Renal pelvis (tissue), 12 donors: ENCODE data around the gene OR6T1. TPM values are rescaled to one million over a fixed set of nuclear protein-coding genes. Genes with fewer than 3 reads are reported as not detected.

Experiments
- DNase-seq: peaks from one replicate; pipeline ENCODE4 v3.0.0-alpha.2; 2013
- long read RNA-seq, 16 experiments: transcript quantifications; one replicate each; lab custom pipeline, GENCODE V29; 2026
- polyA plus RNA-seq, 3 donors: library from polyadenylated mRNA; unstranded; fragments of 120-200 nt; gene quantifications; one replicate each; pipeline ENCODE4 v1.2.1, GENCODE V29; 2013; ENCODE audit not compliant: insufficient read length in 3 of 3

OR6T1 gene, protein sequence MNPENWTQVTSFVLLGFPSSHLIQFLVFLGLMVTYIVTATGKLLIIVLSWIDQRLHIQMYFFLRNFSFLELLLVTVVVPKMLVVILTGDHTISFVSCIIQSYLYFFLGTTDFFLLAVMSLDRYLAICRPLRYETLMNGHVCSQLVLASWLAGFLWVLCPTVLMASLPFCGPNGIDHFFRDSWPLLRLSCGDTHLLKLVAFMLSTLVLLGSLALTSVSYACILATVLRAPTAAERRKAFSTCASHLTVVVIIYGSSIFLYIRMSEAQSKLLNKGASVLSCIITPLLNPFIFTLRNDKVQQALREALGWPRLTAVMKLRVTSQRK
- polyA plus RNA-seq = not detected
- long read RNA-seq, donor 1 = 0 reads
- long read RNA-seq, donor 2 = 0 reads
- long read RNA-seq, donor 3 = 0 reads
- long read RNA-seq, donor 4 = 0 reads
- long read RNA-seq, donor 5 = 0 reads
- long read RNA-seq, donor 6 = 0 reads
- long read RNA-seq, donor 7 = 0 reads
- long read RNA-seq, donor 8, partial matches to known transcripts = 0 of 1 reads
- long read RNA-seq, donor 8, other reads (novel, unspliced or antisense) = 0 of 1 reads
- long read RNA-seq, donor 9 = 0 reads
- long read RNA-seq, donor 10 = 0 reads
- long read RNA-seq, donor 11 = 0 reads
- long read RNA-seq, donor 12 = 0 reads
- long read RNA-seq, donor 13 = 0 reads
- long read RNA-seq, donor 14 = 0 reads
- long read RNA-seq, donor 15, partial matches to known transcripts = 0 of 1 reads
- long read RNA-seq, donor 15, other reads (novel, unspliced or antisense) = 0 of 1 reads
- long read RNA-seq, donor 16 = 0 reads

DNA sequence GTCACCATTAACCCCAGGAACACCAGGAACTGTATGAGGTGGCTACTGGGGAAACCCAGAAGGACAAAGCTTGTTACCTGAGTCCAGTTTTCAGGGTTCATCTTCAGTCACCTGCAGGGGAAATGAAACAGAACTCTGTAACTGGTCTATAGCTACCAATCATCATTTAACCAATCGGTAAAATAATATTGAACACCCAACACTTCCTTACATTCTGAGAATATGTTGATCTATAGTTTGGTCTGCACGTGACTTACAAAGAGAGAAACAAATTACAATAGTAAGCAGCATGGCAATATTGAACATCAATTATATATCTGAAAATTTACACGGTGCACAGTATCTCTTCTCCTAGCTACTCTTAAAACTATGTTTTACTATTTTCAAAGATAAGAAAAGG lies at the start of gene OR6T1:
TSS of gene OR6T1 (minus strand) at position 101 of the 400 bp plus-strand sequence. CDS start at position 101, 0 bp downstream.
- DNase-seq = no peak

DNA sequence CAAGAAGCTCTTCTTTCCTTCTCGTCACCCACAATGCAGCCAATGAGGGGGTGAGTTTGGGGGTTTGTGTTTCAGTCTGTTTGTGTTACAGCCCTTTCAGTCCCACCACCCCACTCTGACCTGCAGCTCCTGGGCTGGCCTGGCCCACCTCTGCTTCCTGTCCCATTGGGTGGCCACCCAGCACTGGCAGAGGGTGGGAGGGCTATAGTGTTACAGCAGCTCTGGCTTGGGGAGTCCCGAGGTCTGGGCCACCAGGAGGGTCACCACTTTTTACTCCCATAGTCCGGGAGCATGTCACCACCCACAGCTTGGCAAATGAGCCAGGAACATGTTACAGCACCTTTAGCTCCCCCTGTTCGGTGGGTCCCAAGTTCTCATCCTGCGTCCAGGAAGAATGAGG lies 35.7 kb upstream of the OR6T1 start:
- no peak for DNase-seq

DNA sequence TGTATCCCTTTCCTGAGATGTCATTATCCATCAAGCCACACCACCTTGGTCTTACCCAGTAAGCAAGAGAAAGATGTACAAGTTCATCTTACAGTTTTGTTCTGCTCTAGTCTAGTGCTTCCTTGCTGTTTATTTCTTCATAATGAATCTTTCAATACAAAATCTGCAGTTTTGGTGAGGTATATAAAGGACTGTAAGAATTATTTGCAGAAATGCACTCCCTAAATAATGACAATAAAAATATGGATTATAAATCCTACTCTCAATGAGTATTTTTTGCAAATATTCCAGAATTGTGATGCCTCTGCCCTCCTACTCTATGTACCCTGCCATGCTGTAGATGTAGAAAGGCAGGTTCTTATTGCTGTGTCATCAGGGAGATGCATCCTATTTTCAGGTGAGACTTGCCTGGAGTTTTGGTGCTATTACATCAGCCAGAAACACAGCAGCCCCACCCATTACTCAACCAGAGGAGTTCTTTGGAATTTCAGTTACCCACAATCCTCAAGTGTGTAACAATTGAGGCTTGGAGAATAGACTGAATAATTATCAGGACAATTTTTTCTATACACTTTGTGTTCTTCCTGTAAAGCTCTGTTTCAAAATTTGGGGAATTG lies 34.2 kb upstream of the OR6T1 start, which contains the start of gene OR10S1:
TSS of gene OR10S1 (minus strand) at position 51 of the 617 bp plus-strand sequence. CDS start 117 bp downstream, outside the sequence.
- DNase-seq = no peak

DNA sequence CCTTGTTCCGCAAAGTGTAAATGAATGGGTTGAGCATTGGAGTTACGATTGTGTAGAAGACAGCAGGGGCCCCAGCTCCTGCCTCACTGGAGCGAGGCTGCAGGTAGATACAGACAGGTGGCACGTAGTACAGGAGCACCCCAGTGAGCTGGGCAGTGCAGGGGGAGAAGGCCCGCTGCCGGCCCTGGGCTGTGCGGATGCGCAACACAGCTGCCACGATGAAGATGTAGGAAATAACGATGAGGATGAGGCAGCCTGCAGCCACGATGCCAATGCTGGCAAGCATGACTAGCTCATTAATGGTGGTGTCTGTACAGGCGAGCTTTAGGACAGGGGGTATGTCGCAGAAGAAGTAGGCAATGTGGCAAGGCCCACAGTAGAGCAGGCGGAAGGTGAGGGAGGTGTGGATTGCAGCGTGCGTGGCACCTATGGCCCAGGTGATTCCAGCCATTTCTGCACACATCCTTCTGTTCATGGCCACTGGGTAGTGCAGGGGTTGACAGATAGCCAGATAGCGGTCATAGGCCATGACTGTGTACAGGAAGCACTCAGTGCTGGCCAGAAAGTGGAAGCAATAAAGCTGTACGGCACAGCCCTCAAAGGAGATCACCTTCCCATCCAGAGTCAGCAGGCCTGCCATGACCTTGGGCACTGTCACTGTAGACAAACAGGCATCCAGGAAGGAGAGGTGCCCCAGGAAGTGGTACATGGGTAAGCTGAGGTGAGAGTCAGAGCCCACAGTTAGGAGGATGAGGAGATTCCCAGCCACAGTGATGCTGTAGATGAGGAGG lies 33.3 kb upstream of the OR6T1 start:
- no peak for DNase-seq

DNA sequence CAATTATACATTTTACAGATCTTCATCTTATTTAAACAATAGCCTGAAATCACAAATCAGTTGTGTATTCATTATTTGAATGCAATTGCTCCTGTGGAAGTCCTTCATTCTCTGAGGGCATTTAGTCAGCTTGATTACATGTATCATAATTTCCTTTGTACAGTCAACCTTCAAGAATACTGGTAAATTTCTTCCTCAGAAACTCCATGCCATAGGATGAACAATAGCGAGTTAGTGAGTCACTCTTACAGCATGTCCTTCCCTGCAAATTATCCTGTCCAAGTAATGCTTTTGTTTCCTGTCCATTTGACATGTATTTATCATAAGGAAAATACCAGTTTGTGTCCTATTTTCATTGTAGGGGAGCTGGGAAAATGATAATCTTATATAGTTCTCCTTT lies 30.2 kb upstream of the OR6T1 start:
- DNase-seq = no peak

DNA sequence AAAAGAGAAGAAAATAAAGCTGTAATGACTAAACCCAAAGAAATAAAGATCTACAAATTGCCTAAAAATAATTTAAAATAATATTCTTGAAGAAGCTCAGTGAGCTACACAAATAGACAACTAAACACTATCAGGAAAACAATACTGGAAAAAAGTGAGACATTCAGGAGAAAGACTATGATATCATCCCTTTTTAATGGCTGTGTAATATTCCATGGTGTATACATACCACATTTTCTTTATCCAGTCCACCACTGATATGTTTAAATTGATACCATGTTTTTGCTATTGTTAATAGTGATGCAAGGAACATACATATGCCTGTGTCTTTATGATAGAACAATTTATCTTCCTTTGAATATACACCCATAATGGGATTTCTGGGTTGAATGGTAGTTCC lies 13.1 kb upstream of the OR6T1 start:
- no peak for DNase-seq

DNA sequence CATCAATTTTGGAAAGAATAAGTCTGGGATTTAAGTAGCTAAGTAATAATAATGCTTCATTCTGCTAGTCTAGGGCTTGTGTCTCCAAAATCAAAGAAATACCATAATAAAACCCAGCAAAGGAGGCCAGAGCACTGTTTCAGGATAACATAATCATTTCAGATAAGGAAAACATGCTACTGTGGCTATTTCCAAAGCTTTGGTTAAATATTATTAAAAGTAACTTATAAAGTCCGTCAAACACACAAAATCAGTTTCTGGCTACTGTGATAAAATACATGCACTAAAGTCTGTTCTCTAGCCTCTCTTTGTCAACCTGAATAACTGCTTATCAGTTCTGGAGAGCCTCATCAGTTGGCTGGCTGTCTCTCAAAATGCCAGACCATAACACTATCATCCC lies 1.5 kb upstream of the OR6T1 start:
- DNase-seq = no peak

DNA sequence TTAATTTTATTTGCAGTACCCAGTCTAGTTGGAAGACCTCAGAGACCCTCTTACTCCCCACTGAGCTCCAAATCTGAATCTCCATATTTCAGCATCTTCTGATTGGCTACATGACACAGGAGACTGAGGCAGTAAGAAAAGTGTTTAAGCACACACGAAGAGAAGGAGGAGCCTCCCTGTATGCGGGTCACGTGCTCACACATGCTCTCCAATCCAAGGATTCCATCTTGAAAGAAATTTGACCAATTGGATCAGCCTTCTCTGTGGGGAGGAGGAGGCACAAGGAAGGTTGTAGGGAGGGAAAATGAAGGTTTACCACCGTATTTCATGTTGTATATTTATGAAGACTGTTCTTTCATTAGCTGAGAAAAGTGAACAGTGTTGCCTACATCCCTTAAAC lies 1.2 kb downstream of the OR6T1 start:
- no peak for DNase-seq

DNA sequence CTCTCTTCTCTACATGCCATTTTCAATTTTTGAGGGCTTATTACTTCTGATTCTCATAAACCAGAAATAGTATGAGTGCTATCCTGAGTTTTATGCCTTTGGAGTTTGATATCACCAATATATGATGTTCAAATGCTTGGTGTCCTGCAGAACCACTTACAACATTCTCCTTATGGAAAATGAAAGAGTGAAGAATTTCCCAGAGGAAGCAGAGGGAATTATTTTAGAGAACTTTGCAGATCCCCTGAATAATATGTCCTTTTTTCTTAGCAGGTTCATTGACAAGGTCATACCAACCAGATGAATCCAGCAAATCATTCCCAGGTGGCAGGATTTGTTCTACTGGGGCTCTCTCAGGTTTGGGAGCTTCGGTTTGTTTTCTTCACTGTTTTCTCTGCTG lies 4.3 kb downstream of the OR6T1 start, which contains the start of gene OR4D5:
TSS of gene OR4D5 (plus strand) at position 301 of the 400 bp plus-strand sequence. CDS start at position 301, 0 bp downstream.
- no peak for DNase-seq

DNA sequence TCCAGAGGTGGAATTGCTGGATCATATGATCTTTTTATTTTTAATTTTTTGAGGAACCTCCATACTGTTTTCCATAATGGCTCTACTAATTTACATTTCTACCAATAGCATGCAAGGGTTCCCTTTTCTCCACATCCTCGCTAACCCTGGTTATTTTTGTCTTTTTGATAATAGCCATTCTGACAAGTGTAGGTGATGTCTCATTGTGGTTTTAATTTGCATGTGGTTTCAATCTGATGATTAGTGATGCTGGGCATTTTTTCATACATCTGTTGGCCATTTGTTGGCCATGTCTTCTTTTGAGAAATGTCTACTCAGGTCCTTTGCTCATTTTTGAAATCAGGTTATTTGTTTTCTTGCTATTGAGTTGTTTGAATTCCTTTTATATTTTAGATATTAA lies 19.6 kb downstream of the OR6T1 start:
- no peak for DNase-seq

DNA sequence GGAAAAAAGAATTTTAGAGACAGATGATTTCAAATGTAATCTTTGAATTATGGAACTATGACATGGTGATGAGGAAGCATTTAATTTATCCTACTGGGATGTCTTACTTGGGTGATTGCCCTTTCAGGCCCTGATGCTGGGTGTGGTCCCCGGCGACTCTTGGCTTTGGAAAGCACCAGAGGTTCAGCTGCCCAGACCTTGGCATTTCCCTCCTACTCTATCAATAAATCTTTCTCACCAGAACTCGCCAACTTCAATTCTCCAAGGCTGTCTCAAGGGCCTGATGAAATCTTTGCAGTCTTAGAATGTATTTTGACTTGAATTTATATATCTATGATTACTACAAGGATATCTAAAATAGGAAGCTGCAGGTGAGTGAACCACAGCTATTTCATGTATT lies 22.7 kb downstream of the OR6T1 start:
- no peak for DNase-seq

DNA sequence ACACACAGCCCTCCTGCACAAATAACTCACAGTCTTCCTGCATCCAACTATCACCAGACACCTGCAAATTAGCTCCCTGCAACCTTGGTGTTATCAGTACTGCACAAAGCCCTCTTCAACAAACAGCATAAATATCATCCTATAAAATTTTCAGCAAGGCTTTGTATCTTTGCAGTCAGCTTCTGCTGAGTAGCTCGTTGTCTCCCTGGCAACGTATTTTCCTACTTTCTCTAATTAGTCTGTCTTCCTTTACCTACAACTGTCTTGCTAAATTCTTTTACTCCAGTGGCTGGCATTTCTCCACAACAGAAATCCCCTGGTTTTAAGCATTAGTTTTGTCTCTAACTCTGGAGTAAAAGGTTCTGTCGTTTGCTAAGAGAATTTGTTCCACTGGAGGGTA lies 37.8 kb downstream of the OR6T1 start:
- no peak for DNase-seq

DNA sequence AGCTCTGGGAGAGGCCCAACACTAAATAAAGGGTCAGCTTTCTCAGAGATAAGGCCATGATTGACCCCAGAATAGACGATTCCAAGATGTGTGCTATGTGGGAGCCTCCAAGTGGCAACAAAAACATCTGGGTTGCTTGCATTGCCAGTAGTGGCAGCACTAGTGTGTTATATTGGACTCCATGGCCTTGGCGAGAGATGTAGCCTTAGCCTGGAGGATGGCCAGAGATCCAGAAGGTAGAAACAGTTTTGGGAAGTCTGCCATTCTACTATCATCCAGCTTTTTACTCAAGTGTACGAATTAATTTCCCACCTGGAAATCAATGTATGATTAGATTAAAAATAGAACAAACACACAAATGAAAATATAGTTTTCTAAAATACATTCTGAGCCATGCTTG lies 38.7 kb downstream of the OR6T1 start:
- no peak for DNase-seq

DNA sequence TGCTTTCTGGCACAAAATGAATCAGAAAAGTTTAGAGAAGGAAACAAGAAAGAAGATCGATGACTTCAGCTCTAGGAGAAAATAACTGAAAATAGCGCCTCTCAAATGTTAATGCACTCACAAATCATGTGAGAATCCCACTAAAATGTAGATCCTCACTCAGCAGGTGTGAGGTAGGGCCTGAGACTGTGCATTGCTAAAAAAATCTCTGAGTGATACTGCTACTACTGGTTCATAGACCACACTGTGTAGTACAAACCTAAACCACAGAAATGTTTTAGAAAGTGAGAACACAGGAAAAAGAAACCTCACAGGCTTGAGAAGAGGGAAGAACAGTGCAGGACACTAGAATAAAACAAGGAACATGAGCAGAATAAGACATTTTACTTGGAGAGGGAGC lies 39.7 kb downstream of the OR6T1 start:
- no peak for DNase-seq

DNA sequence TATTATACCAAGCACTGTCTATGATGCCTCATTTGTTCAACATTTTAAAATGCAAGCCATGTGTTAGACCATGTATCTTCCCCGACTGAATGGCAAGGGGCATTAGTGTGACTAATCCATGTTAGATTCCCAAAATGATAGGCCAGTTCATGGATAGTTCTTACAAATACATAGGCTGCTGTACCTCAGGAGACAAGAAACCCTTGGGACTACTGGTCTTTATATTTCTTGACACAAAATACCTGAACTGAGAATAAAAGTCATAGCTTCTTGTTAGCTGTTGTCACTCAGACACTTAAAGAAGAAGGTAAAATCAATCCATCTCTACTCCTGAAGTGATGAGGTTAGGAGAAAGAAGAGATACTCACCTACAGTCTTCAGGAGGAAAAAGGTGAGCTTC lies 41.8 kb downstream of the OR6T1 start, which contains the start of gene OR8D4:
TSS of gene OR8D4 (plus strand) at position 301 of the 400 bp plus-strand sequence. CDS start 4,265 bp downstream, outside the sequence.
- DNase-seq = no peak

DNA sequence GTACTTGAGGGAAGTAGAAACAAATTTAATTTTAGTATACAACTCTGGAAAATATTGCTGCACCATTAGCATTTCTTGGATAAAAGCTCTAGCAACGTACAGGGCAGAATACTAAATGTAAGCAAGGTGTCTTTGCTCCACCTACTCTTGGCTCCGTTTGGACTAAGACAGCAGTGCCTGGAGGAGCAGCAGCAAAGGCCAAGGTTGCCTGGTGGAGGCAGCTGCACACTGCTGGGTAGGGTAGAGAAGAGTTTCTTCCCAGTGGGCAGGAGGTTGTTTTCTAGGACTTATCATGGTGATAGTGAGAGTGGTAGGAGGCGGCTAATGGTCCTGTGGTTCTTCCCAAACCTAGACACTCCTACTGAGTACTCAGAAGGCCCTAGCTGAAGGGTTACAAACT lies 43.8 kb downstream of the OR6T1 start:
- DNase-seq = no peak

Other genes with a start within 250 kb of the OR6T1 start
- 10 to 100 TPM; 16.5 to 24.2 (median 19.5) TPM for gene ZNF202, start 202.2 kb downstream of the OR6T1 start, polyA plus RNA-seq
- not detected for gene OR6X1, start 189.3 kb downstream of the OR6T1 start, polyA plus RNA-seq
- not detected for gene OR6M1, start 137.5 kb downstream of the OR6T1 start, polyA plus RNA-seq
- gene TMEM225, start 58.2 kb downstream of the OR6T1 start, polyA plus RNA-seq = not detected
- not detected for gene OR8D4, start 41.7 kb downstream of the OR6T1 start, polyA plus RNA-seq
- gene OR4D5, start 4.2 kb downstream of the OR6T1 start, polyA plus RNA-seq = not detected
- gene OR10S1, start 33.9 kb upstream of the OR6T1 start, polyA plus RNA-seq = not detected
- gene OR10G6, start 51.3 kb upstream of the OR6T1 start, polyA plus RNA-seq = not detected
- gene OR10G4, start 69.2 kb upstream of the OR6T1 start, polyA plus RNA-seq = under 1 TPM in 1 of 3 donors, not detected in 2; 0.06 TPM
- not detected for gene OR10G9, start 79.2 kb upstream of the OR6T1 start, polyA plus RNA-seq
- not detected for gene OR10G8, start 83.0 kb upstream of the OR6T1 start, polyA plus RNA-seq
- not detected for gene OR10G7, start 97.5 kb upstream of the OR6T1 start, polyA plus RNA-seq
- gene VWA5A, start 171.6 kb upstream of the OR6T1 start, polyA plus RNA-seq = 10 to 100 TPM; 11.9 to 15.6 (median 12.6) TPM
- not detected for gene OR10D3, start 239.5 kb upstream of the OR6T1 start, polyA plus RNA-seq